ENCODE data around the gene HDAC7.

HDAC7 gene

DNA sequence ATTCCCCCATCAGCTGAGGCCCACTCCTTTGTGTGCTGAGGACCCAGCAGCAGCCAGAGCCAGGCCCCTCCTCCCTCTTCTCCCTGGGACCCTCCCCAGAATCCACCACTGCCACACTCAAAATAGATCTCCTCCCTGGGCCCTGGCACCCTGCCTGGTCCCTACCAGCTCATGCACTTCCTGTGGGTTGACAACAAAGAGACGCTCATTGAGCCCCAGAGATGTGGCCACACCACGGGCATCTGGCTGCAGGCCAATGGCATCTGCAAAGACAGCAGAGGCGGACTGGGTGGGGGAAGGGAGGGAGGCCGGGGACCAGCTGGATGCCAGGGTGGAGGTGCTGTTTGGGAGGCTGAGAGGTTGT is 78.4 kb downstream of the HDAC7 start:
- TF ChIP-seq ZNF274 (IDR thresholded peaks at IDR 0.05; ENCODE audit: low read depth, low read length) = no peak
- H3K4me3 ChIP-seq (ENCODE audit: low read length) = no peak overlapping the region

DNA sequence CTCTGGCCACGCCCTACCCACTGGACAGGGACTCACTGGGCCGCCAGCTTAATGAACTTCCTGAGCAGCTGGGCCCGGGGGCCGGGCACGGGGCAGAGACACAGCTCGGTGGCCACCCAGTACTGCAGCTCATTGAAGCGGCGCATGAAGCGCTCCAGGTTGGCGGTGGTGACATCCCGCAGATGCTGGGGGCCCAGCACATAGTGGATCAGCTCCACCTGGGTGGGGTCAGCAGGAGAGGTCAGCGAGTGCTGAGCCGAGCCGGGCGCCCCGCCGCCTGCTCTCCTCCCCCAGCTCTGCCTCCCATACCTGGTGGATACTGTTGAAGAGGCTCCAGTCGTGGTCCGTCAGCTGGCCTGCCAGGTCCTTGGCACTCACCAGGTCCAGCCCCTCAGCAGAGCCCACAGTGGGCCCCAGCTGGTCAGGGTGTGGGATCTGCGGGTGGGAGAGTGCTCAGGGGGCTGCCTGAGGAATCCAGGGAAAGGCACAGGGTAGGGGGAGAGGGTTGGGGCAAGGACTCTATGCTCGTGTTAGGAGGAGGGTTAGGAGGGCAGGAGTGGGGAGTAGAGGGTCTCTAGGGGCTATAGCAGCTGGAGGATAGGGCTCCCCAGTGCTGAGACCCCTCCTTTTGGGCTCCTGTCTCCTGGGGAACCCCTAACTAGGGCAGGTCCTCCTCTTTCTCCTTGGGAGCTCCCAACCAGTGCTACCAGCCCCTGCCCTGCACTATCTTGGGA is 78.9 kb downstream of the HDAC7 start:
- H3K4me3 ChIP-seq (ENCODE audit: low read length) = no peak overlapping the region
- no peak for TF ChIP-seq ZNF274 (IDR thresholded peaks at IDR 0.05; ENCODE audit: low read depth, low read length)

DNA sequence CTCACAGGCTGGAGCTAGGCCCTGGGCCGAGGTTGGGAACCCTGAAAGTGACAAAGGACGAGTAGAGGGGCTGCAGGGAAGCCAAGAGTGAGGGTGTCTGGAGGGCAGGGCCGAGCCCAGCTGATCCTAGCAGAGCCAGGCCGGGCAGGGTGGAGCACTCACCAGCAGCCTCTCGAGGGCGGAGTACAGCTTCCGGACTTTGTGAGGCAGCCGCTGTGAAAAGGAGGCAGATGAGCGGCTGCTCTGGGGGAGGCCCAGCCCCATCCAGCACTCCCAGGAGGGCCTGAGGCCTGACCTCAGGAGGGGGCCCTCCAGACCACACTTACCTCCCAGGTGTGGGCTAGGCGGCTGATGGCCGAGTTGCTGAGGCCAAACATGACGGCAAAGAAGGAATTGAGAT is 79.7 kb downstream of the HDAC7 start:
- no peak for TF ChIP-seq ZNF274 (IDR thresholded peaks at IDR 0.05; ENCODE audit: low read depth, low read length)
- H3K4me3 ChIP-seq (ENCODE audit: low read length) = no peak overlapping the region

DNA sequence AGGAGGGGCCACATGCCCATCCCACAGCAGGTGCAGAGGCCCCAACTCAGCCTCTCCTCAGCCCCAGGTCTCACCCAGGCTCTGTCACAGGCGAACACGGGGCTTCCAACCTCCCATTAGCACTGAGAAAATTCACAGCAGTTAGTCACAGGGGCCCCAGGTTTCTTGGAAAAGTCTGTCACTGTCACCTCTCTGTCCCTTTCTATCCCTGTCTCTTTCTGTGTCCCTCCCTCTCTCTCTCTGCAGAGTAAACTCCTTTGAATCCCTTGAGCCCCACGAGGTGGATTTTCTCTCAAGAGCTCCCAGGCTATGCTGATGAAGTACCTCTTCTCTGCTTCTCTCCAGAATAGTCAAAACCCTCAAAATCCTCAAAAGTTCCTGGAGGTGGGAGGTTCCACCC is 80.4 kb downstream of the HDAC7 start:
- no peak overlapping the region for H3K4me3 ChIP-seq (ENCODE audit: low read length)
- TF ChIP-seq ZNF274 (IDR thresholded peaks at IDR 0.05; ENCODE audit: low read depth, low read length) = no peak

DNA sequence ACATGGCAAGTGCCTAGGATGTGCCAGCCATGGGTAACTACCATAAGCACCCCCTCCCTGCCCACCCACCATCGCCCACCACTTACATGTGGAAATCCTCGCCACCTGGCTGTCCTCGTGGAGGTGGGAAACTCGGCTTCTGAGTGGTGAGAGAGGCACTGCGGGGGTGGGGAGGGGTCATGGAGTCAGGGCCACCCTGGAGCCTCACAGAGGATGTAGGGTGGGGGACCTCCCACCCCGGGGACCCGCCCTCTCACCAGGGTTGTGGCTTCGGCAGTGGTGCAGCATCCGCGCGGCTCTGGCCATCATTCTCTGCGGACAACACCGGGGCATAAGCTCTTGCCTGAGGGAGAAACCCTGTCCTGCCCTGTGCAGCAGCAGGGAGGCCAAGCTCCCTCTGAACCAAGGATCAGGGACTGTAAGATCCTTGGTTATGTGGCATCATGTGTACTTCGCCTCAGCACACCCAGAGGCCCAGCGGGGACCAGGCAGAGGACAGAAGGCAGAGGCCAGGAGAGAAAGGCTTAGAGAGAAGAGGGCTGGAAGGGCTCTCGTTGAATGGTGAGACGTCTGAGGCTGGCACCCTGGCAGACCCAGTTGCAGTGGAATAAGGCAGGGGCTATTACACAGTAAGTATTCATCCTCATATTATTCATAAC is 81.6 kb downstream of the HDAC7 start:
- no peak overlapping the region for H3K4me3 ChIP-seq (ENCODE audit: low read length)
- no peak for TF ChIP-seq ZNF274 (IDR thresholded peaks at IDR 0.05; ENCODE audit: low read depth, low read length)

DNA sequence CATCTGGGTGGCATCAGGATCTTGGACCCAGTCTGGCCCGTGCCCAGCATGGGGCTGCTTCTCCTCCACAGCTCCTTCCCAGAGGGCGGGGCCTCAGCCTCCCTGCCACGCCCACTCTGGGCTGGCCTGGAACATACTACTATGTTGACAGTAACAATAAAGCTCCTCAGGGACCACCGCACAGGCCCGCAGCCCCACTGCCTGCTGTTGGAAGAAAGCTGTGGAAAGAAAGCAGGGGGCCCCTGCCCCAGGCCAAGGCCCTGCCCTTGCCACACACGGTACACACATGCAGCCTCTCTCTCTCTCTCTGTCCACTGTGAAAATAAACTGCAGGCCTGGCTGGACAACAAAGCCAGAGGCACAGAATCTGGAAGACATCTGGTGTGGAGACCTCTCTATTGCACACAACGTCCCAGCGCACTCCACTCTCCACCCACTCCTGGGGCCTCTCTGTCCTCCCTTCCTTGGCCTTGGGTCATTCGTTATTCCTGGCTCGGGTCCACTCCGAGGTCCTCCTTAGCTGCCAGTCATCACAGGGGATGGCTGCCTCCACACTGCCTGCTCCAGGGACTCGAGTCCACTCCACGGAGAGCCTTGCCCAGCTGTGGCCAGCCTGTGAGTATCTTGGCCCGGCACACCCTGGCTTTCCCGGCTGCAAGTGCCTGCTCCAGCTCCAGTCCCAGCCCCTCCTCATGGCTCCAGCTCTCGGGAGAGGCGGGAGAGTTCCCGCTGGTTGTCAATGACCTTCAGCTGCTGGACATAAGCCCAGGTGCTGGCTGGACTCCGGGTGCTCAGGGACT is 82.6 kb downstream of the HDAC7 start:
- no peak for TF ChIP-seq ZNF274 (IDR thresholded peaks at IDR 0.05; ENCODE audit: low read depth, low read length)
- H3K4me3 ChIP-seq (ENCODE audit: low read length) = no peak overlapping the region

DNA sequence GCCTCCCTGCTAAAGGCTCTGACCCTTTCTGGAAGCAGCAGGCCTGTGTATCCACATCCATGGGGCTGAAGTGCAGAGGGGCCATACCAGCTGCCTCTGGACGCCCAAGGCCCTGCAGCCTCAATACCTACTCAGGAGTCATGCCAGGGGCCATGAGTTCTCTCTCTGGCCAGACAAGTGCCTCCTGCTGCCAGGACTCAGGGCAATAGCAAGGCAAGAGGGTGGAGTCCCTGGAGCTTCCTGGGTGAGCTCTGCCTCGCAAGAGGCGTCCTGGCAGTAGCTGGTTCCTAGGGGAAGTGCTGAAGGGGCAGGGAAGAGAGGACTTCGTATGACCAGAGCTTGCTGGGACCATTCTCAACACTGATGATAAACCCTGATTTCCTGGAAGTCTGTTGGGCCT is 83.5 kb downstream of the HDAC7 start:
- no peak overlapping the region for H3K4me3 ChIP-seq (ENCODE audit: low read length)
- no peak for TF ChIP-seq ZNF274 (IDR thresholded peaks at IDR 0.05; ENCODE audit: low read depth, low read length)

DNA sequence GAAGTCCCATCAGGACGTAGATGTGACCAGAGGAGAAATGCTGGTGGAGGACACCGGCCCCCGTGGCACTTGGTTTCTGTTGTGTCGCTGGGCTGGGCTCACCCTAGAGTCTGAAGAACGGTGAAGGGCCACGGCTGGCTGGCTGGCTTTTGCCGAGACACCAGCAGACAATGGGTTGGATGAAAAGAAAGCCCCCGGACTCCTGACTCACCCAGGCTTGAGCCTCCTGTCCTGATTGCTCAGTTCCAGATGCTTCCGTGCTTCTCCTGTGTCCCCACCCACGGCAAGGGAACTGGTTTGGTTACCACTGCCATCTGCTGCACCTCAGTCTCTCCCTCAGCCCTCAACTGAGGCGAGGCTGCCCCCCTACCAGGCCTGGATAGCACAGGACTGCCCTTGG is 84.1 kb downstream of the HDAC7 start:
- TF ChIP-seq ZNF274 (IDR thresholded peaks at IDR 0.05; ENCODE audit: low read depth, low read length) = no peak

DNA sequence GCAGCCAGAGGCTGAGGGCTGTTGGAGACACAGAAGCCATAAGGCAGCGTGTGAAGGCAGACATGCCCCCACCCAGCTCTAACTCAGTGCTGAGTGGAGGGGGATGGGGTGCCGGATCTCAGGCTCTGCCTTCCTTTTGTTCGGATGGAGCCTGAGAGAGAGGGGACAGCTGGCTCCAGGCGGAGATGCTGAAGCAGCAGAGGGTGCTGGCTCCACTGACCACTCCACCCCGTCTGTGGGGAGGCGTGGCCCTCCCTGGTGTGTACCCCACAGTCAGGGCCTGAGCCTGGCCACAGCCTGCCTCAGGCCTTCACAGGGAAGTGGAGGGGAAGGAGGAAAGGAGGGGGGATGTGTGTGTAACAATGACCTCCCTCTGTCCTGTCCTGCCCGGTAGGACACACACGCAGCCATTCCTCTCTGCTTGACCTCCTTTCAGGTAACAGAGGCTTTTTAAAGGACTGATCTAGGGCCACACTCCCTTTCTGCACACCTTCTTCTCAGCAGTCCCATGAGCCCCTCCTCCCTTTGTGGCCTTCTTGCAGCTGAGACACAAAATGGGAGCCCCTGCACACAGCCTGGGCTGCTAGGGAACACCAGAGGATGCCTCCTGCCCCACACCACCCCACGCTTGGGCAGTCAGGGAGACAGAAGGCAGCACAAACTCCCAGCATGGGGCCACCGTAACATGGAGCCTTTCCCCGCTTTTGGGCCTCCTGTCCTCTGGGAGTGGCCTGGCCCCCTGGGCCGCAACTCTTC is 84.8 kb downstream of the HDAC7 start:
- H3K4me3 ChIP-seq (ENCODE audit: low read length) = no peak overlapping the region
- no peak for TF ChIP-seq ZNF274 (IDR thresholded peaks at IDR 0.05; ENCODE audit: low read depth, low read length)

More for the DNA sequence above, 84.1 kb downstream of the HDAC7 start:
- no peak overlapping the region for H3K4me3 ChIP-seq (ENCODE audit: low read length)

DNA sequence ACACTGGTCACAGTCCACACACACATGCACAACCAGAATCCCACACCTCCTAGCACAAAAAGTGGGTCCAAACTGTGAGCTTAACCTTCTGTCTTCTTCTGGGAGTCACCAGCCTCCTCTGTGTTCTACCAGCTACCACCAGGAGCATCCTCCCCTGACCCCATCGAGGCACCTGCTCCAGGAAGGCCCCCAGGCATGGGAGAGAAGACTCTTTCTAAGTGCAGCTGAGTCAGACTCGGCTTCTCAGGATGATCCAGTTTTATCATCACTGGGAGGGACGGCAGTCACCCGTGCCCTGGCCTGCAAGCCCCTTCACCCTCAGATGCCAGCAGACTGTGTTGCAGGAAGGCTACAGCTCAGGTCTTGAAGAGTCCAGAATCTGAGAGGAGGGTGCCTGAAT is 86.6 kb downstream of the HDAC7 start:
- TF ChIP-seq ZNF274 (IDR thresholded peaks at IDR 0.05; ENCODE audit: low read depth, low read length) = no peak
- no peak overlapping the region for H3K4me3 ChIP-seq (ENCODE audit: low read length)

All from GM08714 (cell line).